Activated naive CD4-positive, alpha-beta T cell treated with anti-CD3 and anti-CD28 coated beads for 36 hours (primary cell): ENCODE results near the gene FKBP15. TPM values are rescaled to one million over a fixed set of nuclear protein-coding genes. Genes with fewer than 3 reads are reported as not detected.
"Not testable (repeated sequence)": the region's sequence is repeated elsewhere in the genome, so short reads cannot be mapped to it uniquely, and the experiment has no call there.

ENCODE experiments used
- CTCF ChIA-PET: fragments of 350-600 bp; sonication (Branson Sonifier 250); formaldehyde crosslinking; loops from one replicate; lab custom pipeline; 2021; ENCODE audit warnings: antibody characterized with exemption; lab: Charles Lee
- DNase-seq: peaks from one replicate; pipeline ENCODE4 v3.0.0-alpha.2; 2020
- H3K27ac Mint-ChIP-seq: one replicate; pipeline ENCODE4 v1.8.0; 2021; ENCODE audit warnings: mild to moderate bottlenecking, mixed read lengths
- H3K27me3 Mint-ChIP-seq: one replicate; pipeline ENCODE4 v1.8.0; 2021; ENCODE audit warnings: low read depth, mixed read lengths
- H3K36me3 Mint-ChIP-seq: one replicate; pipeline ENCODE4 v1.8.0; 2021; ENCODE audit warnings: low read depth, mixed read lengths
- H3K4me1 Mint-ChIP-seq: one replicate; pipeline ENCODE4 v1.8.0; 2021; ENCODE audit warnings: low read depth, mixed read lengths
- H3K4me3 Mint-ChIP-seq: one replicate; pipeline ENCODE4 v1.8.0; 2021; ENCODE audit warnings: mild to moderate bottlenecking, moderate library complexity, mixed read lengths
- H3K9me3 Mint-ChIP-seq: one replicate; pipeline ENCODE4 v1.8.0; 2021; ENCODE audit warnings: mixed read lengths
- intact Hi-C: fragments of 100-400 bp; cut with micrococcal nuclease; formaldehyde crosslinking; loops from one replicate; pipeline ENCODE4 v1.15.1; 2023
- total RNA-seq, 2 experiments: library from RNA; stranded (reverse); gene quantifications; one replicate each; pipeline ENCODE4 v1.2.3, GENCODE V29; 2021

Gene FKBP15
- total RNA-seq, 2 experiments from 2014 or later = 14.7 to 15.8 TPM

DNA sequence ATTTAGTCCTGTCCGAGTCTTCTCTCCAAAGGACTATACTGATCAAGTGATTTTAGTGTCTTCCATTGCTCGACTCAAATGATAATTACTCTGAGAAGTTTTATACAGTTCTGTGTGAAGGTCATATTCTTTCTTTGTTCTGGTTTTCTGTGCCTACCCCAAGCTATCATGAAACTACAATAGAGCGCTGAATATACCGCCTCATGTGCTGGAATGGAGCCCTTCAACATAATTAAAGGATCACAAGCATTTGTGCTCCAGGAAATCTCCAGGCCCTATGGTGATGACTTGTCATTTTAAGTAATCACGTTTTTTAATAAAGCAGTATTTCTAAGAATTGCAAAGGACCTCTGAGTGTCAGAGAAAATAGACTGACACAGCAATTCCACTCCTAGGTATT, 81.1 kb downstream of the FKBP15 start:
- no peak overlapping the region for H3K27ac Mint-ChIP-seq
- H3K4me3 Mint-ChIP-seq = no peak overlapping the region
- peaks cover 5% of the 10 kb centered on the region for H3K9me3 Mint-ChIP-seq
- no peak for DNase-seq
- no peaks in the 10 kb centered on the region for H3K4me1 Mint-ChIP-seq
- H3K27me3 Mint-ChIP-seq = no peaks in the 10 kb centered on the region
- CTCF ChIA-PET = interaction anchor here (0.8 kb wide), 1 partner anchor 10 kb away, joined by 3 read pairs; no protein-coding TSS in a partner anchor
- intact Hi-C loops = no loop called here
- H3K36me3 Mint-ChIP-seq = no peaks in the 10 kb centered on the region

DNA sequence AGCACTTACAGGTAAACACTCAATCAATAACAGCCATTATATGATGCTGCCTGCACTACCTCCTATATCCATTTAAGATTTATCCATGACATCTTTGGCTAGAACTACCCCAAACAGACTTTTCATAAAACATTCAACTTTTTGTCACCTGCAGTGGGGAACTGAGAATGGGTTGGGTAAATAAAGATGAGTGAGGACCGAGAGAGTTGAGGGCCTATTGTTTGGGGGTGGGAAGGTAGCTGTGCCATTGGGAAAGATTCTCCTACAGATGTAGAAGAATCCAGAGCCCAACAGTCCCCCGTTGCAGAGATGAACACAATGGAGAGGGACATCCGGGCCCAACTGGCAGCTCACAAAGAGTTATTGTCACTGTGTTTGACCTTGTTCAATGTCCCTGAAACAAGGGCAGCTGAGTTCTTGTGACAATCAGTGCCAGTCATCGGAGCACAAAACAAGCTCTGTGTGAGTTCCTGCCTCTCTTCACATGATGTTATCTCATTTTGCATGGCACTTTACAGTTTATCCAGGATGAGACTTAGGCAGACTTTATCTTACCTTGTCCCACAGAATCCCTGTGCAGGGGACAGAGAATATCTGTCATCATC, 81.8 kb downstream of the FKBP15 start:
- no peaks in the 10 kb centered on the region for H3K36me3 Mint-ChIP-seq
- DNase-seq = no peak
- H3K27me3 Mint-ChIP-seq = no peaks in the 10 kb centered on the region
- H3K9me3 Mint-ChIP-seq = peaks cover 5% of the 10 kb centered on the region
- no peak overlapping the region for H3K27ac Mint-ChIP-seq
- intact Hi-C loops = no loop called here
- H3K4me3 Mint-ChIP-seq = no peak overlapping the region
- CTCF ChIA-PET = interaction anchor here (0.7 to 0.8 kb wide), 2 partner anchors 10 to 983 kb away, joined by 3 read pairs; no protein-coding TSS in a partner anchor
- H3K4me1 Mint-ChIP-seq = no peaks in the 10 kb centered on the region

DNA sequence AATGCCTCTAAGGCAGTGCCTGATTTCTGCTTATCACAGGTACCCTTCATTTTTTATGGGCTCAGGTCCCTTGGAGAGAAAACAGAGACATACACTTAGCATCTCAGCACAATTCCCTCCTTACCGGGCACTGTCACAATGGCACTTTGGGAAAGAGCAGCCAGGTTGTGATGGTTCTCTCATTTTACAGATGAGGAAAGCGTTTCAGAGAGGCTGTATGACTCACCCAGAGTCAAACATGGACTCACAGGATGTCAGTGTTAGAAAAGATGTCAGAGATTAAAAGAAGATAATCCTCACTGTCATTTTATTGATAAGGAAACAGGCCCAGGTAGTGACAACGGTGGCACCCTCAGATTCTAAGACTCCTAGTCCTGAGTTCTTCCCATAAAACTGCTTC, 82.3 kb downstream of the FKBP15 start:
- no peaks in the 10 kb centered on the region for H3K27me3 Mint-ChIP-seq
- H3K27ac Mint-ChIP-seq = no peak overlapping the region
- intact Hi-C loops = no loop called here
- H3K4me1 Mint-ChIP-seq = no peaks in the 10 kb centered on the region
- H3K4me3 Mint-ChIP-seq = no peak overlapping the region
- H3K9me3 Mint-ChIP-seq = peaks cover 5% of the 10 kb centered on the region
- H3K36me3 Mint-ChIP-seq = no peaks in the 10 kb centered on the region
- CTCF ChIA-PET = no interaction called here
- no peak for DNase-seq

DNA sequence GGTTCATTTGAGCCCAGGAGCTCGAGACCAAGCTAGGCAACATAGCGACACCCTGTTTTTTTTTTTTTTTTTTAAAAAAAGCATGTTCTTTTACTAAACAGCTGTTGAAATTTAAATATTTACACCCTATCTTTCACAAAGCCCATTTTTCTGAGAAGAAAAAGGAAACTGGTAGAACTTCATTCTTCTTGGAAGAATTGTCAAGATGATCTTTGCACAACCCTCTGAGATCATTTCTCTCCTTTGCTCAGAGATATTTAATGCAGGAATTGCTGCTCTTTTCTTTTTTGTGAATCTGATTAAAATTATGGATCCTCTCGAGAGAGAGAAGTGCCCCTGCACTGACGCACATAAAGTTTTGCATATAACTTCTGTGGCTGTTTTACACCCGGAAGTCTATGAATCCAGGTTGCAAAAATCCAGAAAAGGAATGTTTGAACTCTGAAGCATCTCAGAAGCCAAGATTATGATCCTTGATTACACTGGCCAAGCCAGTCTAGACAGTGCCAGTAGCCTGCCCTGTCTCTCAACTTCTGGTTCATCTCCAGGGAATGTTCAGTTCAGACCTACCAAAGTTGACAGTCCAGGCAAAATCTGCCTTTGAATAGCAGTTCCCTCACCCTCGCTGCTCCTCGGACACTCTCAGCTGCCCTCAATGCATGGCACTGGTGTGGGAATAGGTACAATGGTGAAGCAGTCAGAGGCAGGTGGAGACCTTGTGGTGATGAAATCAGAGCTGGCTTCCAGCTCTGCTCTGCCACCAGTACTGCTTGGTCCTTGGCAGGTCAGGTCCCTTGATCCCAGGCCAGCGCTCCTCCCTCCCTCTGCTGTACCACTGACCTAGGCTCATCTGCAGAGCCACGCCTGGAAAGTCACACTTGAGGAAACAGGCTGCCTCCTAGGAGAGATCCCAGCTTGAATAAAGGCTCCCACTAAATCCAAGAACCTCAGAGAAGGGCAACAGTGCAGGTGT, 83.6 kb downstream of the FKBP15 start:
- no peak overlapping the region for H3K4me3 Mint-ChIP-seq

DNA sequence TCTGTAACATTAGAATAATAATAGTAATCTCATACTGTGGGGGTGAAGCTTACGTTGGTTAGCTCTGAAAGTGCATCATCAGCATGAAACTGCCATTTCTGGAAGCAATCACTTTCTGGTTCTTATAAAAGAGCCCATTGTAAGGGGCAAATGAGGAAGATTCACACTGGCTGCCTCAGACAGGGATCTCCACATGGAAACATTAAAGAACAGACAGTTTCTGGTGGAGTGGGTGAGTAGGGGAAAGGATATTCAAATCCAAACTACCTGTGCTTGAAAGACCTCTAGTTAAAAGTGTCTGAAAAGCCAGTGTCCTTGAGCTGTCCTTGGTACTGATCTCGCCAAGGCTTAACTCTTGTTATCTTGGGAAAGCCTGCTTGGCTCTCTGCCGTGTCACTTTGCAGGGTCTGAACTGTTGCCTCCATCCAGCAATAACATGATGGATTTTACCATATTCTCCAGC, 89.4 kb downstream of the FKBP15 start:
- Mint-ChIP-seq H3K27ac (no peak overlapping the region), H3K27me3 (peaks cover 10% of the 10 kb centered on the region), H3K9me3 (no peaks in the 10 kb centered on the region), H3K36me3 (no peaks in the 10 kb centered on the region), H3K4me1 (no peaks in the 10 kb centered on the region), H3K4me3 (no peak overlapping the region)
- peak; percentile 30 for DNase-seq
- intact Hi-C loops = no loop called here
- CTCF ChIA-PET = no interaction called here

More for the DNA sequence above, 83.6 kb downstream of the FKBP15 start:
- Mint-ChIP-seq H3K4me1 (no peaks in the 10 kb centered on the region), H3K36me3 (no peaks in the 10 kb centered on the region), H3K27ac (no peak overlapping the region), H3K9me3 (peaks cover 5% of the 10 kb centered on the region), H3K27me3 (peaks cover 2% of the 10 kb centered on the region)
- no peak for DNase-seq
- CTCF ChIA-PET = interaction anchor here (1.4 kb wide), 1 partner anchor 25 kb away, joined by 8 read pairs; no protein-coding TSS in a partner anchor
- intact Hi-C loops = no loop called here

DNA sequence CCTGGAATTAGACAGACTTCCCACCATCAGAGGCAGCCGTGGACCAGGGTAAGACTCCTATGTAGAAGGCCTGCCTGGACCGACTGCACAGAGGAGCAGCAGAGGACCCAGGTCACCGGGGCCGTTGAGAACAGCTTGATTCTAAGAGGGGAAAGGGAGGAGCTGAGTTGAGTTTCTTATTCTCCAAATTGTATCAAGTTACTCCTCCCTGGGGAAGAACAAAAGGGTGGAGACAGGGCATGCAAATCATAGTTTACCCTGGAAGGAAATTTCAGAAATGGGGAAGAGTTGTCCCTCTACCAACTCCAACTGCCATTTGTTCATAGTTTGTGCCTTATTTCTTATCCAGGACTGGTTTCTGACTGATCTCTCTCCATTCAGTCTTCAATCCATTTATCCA, 91.2 kb downstream of the FKBP15 start:
- Mint-ChIP-seq H3K36me3 (no peaks in the 10 kb centered on the region), H3K27ac (no peak overlapping the region), H3K27me3 (peaks cover 13% of the 10 kb centered on the region), H3K4me1 (no peaks in the 10 kb centered on the region), H3K9me3 (no peaks in the 10 kb centered on the region), H3K4me3 (no peak overlapping the region)
- DNase-seq = no peak
- CTCF ChIA-PET = no interaction called here
- intact Hi-C loops = no loop called here

DNA sequence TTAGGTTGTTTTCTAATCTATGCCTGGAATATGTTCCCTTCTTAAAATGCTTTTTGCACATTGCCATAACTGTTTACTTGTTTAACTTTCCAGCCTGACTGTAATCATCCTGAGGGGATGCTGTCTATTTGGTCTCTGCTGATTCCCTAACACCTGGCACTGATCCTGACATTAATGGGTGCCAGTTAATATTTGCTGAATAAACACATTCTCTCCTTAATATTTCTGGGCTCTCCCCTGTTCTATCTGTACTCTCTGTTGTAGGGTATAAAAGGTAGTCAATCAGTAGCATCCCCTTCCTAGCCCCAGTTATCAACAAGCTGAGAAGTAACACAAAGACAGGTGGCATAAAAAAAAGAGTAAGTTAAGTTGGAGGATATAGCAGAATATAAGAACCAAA, 91.6 kb downstream of the FKBP15 start:
- CTCF ChIA-PET = no interaction called here
- Mint-ChIP-seq H3K4me3 (no peak overlapping the region), H3K4me1 (no peaks in the 10 kb centered on the region), H3K9me3 (no peaks in the 10 kb centered on the region), H3K27ac (no peak overlapping the region), H3K27me3 (peaks cover 13% of the 10 kb centered on the region), H3K36me3 (no peaks in the 10 kb centered on the region)
- intact Hi-C loops = no loop called here
- no peak for DNase-seq

DNA sequence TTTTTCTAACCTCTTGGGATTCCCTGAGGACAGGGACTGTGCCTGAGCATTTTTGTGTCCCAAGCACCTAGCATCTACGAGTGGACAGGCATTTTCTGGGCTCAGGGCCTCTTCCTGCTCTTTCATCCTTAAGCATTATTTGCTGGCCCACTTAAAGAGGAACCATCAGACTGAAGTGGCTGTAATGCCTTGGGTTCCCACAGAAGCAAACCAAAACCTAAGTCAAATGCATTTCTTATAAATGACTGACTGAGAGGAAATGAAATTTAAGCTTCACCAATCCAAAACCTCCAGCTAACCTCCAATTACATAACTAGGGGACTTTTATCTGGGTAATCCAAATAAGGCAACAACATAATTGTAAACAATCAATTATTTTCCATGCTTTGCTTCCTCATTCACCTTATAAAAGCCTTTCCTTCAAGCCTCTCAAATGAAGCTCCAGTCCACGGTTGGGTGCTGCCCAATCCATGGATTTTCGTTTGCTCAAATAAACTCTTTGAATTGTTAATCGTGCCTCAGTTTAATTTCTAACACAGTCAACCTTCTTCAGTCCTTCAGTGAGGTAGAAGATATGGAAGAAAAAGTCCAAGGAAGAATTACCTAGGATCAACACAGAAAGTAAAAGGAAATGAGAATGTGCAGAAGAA, 95.6 kb downstream of the FKBP15 start:
- Mint-ChIP-seq H3K27ac (no peak overlapping the region), H3K4me1 (no peaks in the 10 kb centered on the region), H3K36me3 (no peaks in the 10 kb centered on the region), H3K27me3 (peaks cover 11% of the 10 kb centered on the region), H3K4me3 (no peak overlapping the region), H3K9me3 (no peaks in the 10 kb centered on the region)
- DNase-seq = no peak
- CTCF ChIA-PET = no interaction called here
- intact Hi-C loops = no loop called here

DNA sequence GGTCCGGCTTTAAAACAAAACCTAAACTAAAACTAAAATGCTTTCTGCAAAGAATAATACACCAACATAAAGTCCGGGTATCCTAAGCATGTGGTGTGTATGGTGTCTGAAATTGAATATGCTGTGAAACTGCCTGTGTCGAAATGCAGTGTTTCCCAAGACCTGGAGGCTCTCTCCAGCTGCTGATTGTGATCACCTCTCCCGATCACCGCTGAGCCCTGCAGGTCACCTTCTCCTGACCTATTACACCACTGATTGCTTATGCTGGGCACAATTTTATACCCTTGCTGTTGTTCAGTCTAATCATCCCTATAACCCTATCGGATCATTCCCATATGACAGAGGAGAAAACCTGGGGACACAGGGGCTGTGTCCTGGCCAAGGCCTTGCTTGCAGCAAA, 102.2 kb downstream of the FKBP15 start:
- CTCF ChIA-PET, H3K36me3 Mint-ChIP-seq, H3K4me1 Mint-ChIP-seq, DNase-seq, H3K9me3 Mint-ChIP-seq, H3K27ac Mint-ChIP-seq, H3K27me3 Mint-ChIP-seq, intact Hi-C loops, H3K4me3 Mint-ChIP-seq: not testable (repeated sequence)

Other genes with a start within 250 kb of the FKBP15 start
- gene ZNF883, start 209.1 kb downstream of the FKBP15 start, total RNA-seq = under 1 TPM; 0.44 to 0.60 TPM
- gene ZFP37, start 164.6 kb downstream of the FKBP15 start, total RNA-seq = 1 to 10 TPM; 1.5 to 1.6 TPM
- gene SLC31A2, start 70.3 kb downstream of the FKBP15 start, total RNA-seq = 1 to 10 TPM; 1.2 to 1.7 TPM
- gene SLC31A1, start 267 bp upstream of the FKBP15 start, total RNA-seq = 1 to 10 TPM; 8.1 to 8.2 TPM
- gene CDC26, start 54.3 kb upstream of the FKBP15 start, total RNA-seq = 10 to 100 TPM; 36.3 to 38.1 TPM
- 10 to 100 TPM; 39.9 to 44.3 TPM for gene PRPF4, start 54.4 kb upstream of the FKBP15 start, total RNA-seq
- gene RNF183, start 82.1 kb upstream of the FKBP15 start, total RNA-seq = not detected
- gene WDR31, start 119.0 kb upstream of the FKBP15 start, total RNA-seq = under 1 TPM; 0.81 to 0.88 TPM
- gene BSPRY, start 128.3 kb upstream of the FKBP15 start, total RNA-seq = 1 to 10 TPM; 7.7 to 8.3 TPM
- gene HDHD3, start 155.7 kb upstream of the FKBP15 start, total RNA-seq = 1 to 10 TPM; 8.9 to 9.5 TPM
- 10 to 100 TPM; 16.1 to 17.7 TPM for gene ALAD, start 180.0 kb upstream of the FKBP15 start, total RNA-seq
- 10 to 100 TPM; 34.1 to 37.4 TPM for gene POLE3, start 189.4 kb upstream of the FKBP15 start, total RNA-seq
- under 1 TPM; 0.83 to 0.84 TPM for gene C9orf43, start 189.5 kb upstream of the FKBP15 start, total RNA-seq
- 10 to 100 TPM; 11.9 to 12.6 TPM for gene RGS3, start 242.4 kb upstream of the FKBP15 start, total RNA-seq